H1 (cell line): Measurements from ENCODE around the gene SVEP1. TPM values are rescaled to one million over a fixed set of nuclear protein-coding genes. Genes with fewer than 3 reads are reported as not detected.

ENCODE experiments used
- CTCF ChIA-PET: fragments of 300-600 bp; sonication (Branson Sonifier 250); formaldehyde crosslinking; loops from one replicate; lab custom pipeline; 2021; ENCODE audit not compliant: partially characterized antibody; lab: Charles Lee
- POLR2A ChIA-PET: fragments of 300-600 bp; sonication (Branson Sonifier 250); formaldehyde crosslinking; loops from one replicate; lab custom pipeline; 2021; ENCODE audit warnings: inconsistent platforms; ENCODE audit not compliant: partially characterized antibody; lab: Charles Lee
- DNase-seq, 2 experiments: peaks; one replicate each; pipeline versions ENCODE4 v3.0.0 to v3.0.0-alpha.2; 2010 to 2022; ENCODE audit warnings: low spot score in 2 of 2, low read depth in 1 of 2, mixed read lengths in 1 of 2
- FAIRE-seq: peaks from 2 replicates; lab custom pipeline; 2011; peaks lifted over from hg19 to GRCh38; lab: Jason Lieb, UNC
- H2AFZ ChIP-seq: 2 replicates; pipeline ENCODE4 v1.8.1; 2012; ENCODE audit warnings: low read length, inconsistent platforms
- H2AK5ac ChIP-seq: 2 replicates; pipeline ENCODE4 v1.6.1; 2013; ENCODE audit warnings: low read depth, low read length
- H2BK120ac ChIP-seq: replicated peaks from 2 replicates; pipeline ENCODE3; 2013; ENCODE audit warnings: low read depth, low read length, inconsistent platforms
- H2BK12ac ChIP-seq: 2 replicates; pipeline ENCODE4 v1.6.1; 2013; ENCODE audit warnings: low read depth, low read length
- H2BK15ac ChIP-seq: 2 replicates; pipeline ENCODE4 v1.6.1; 2013; ENCODE audit warnings: low read length
- H2BK20ac ChIP-seq: 2 replicates; pipeline ENCODE4 v1.6.1; 2013; ENCODE audit warnings: low read length
- H2BK5ac ChIP-seq: 2 replicates; pipeline ENCODE4 v1.6.1; 2013; ENCODE audit warnings: low read depth, low read length
- H3K14ac ChIP-seq: 2 replicates; pipeline ENCODE4 v1.6.1; 2013; ENCODE audit warnings: inconsistent platforms; ENCODE audit not compliant: insufficient read length
- H3K18ac ChIP-seq: 2 replicates; pipeline ENCODE4 v1.6.1; 2013; ENCODE audit warnings: low read length; ENCODE audit errors: extremely low read depth
- H3K23ac ChIP-seq: 2 replicates; pipeline ENCODE4 v1.6.1; 2013; ENCODE audit warnings: inconsistent platforms; ENCODE audit not compliant: insufficient read length
- H3K23me2 ChIP-seq: 2 replicates; pipeline ENCODE4 v1.6.1; 2013; ENCODE audit warnings: low read depth, low read length
- H3K27ac ChIP-seq: 2 replicates; pipeline ENCODE4 v1.6.1; 2011; ENCODE audit warnings: low read depth, low read length, inconsistent platforms
- H3K27me3 ChIP-seq, 4 experiments: replicated peaks in 1 of 4; 1 replicate in 1 of 4; 2 replicates in 3 of 4; pipeline versions ENCODE4 v1.6.1 to v1.8.1; 2011 to 2013; ENCODE audit warnings: low read length in 3 of 4, mild to moderate bottlenecking in 3 of 4, inconsistent platforms in 2 of 4, mixed read lengths in 2 of 4, moderate library complexity in 1 of 4; ENCODE audit not compliant: control insufficient read depth in 3 of 4, insufficient read depth in 3 of 4; ENCODE audit errors: extremely low read depth in 1 of 4
- H3K36me3 ChIP-seq, 4 experiments: 2 replicates each; pipeline versions ENCODE4 v1.6.1 to v1.8.1; 2011 to 2013; ENCODE audit warnings: mild to moderate bottlenecking in 4 of 4, low read length in 3 of 4, moderate library complexity in 2 of 4, control low read depth in 1 of 4, inconsistent platforms in 1 of 4; ENCODE audit not compliant: insufficient read depth in 4 of 4, control insufficient read depth in 2 of 4
- H3K4ac ChIP-seq: replicated peaks from 2 replicates; pipeline ENCODE3; 2013; ENCODE audit warnings: low read length, low read depth, mixed read lengths, inconsistent platforms; ENCODE audit not compliant: insufficient read length
- H3K4me1 ChIP-seq, 4 experiments: replicated peaks in 1 of 4; 1 replicate in 1 of 4; 2 replicates in 3 of 4; pipeline versions ENCODE4 v1.6.1 to v1.8.1; 2011 to 2013; ENCODE audit warnings: low read length in 3 of 4, inconsistent platforms in 2 of 4, mixed read lengths in 1 of 4; ENCODE audit not compliant: insufficient read depth in 4 of 4, control insufficient read depth in 3 of 4
- H3K4me2 ChIP-seq, 2 experiments: 2 replicates each; pipeline versions ENCODE4 v1.6.1 to v1.8.1; 2011 to 2013; ENCODE audit warnings: low read depth in 2 of 2, low read length in 2 of 2, control low read depth in 1 of 2, inconsistent platforms in 1 of 2, mild to moderate bottlenecking in 1 of 2; ENCODE audit not compliant: insufficient read depth in 1 of 2
- H3K4me3 ChIP-seq, 4 experiments: fragments of 200-600, 300-600 bp in 1 of 4; sonication (generic), shearing (Covaris generic), sonication (Bioruptor Twin) in 1 of 4; 2 replicates each; pipeline versions ENCODE4 v1.5.1 to v1.8.1; 2011 to 2016; ENCODE audit warnings: low read length in 4 of 4, low read depth in 3 of 4, control low read depth in 2 of 4, inconsistent platforms in 2 of 4, mild to moderate bottlenecking in 2 of 4, mixed read lengths in 1 of 4, moderate library complexity in 1 of 4; ENCODE audit not compliant: insufficient read depth in 2 of 4; ENCODE audit errors: extremely low read depth in 1 of 4
- H3K56ac ChIP-seq: replicated peaks from 2 replicates; pipeline ENCODE3; 2013; ENCODE audit warnings: low read depth, mild to moderate bottlenecking, mixed read lengths, low read length, inconsistent platforms; ENCODE audit not compliant: insufficient read length
- H3K79me1 ChIP-seq: 2 replicates; pipeline ENCODE4 v1.6.1; 2013; ENCODE audit warnings: low read depth, low read length, control low read depth
- H3K79me2 ChIP-seq, 2 experiments: 2 replicates each; pipeline versions ENCODE4 v1.6.1 to v1.8.1; 2012 to 2013; ENCODE audit warnings: low read length in 2 of 2, mild to moderate bottlenecking in 2 of 2, inconsistent platforms in 1 of 2; ENCODE audit not compliant: insufficient read depth in 2 of 2, control insufficient read depth in 1 of 2
- H3K9ac ChIP-seq, 4 experiments: replicated peaks in 1 of 4; 1 replicate in 1 of 4; 2 replicates in 3 of 4; pipeline versions ENCODE4 v1.6.1 to v1.8.1; 2011 to 2013; ENCODE audit warnings: low read depth in 3 of 4, low read length in 3 of 4, control low read depth in 2 of 4, mild to moderate bottlenecking in 2 of 4, moderate library complexity in 2 of 4, inconsistent platforms in 1 of 4; ENCODE audit errors: extremely low read depth in 1 of 4
- H3K9me3 ChIP-seq, 2 experiments: 2 replicates each; pipeline versions ENCODE4 v1.6.1 to v1.8.1; 2012 to 2013; ENCODE audit warnings: mild to moderate bottlenecking in 2 of 2, moderate library complexity in 2 of 2, control low read depth in 1 of 2, inconsistent platforms in 1 of 2, low read depth in 1 of 2, low read length in 1 of 2, mixed read lengths in 1 of 2; ENCODE audit not compliant: insufficient read depth in 2 of 2
- H4K20me1 ChIP-seq, 2 experiments: replicated peaks in 1 of 2; 2 replicates each; pipeline versions ENCODE3 to v1.8.1; 2011 to 2013; ENCODE audit warnings: inconsistent platforms in 2 of 2, low read length in 2 of 2, mild to moderate bottlenecking in 1 of 2; ENCODE audit not compliant: insufficient read depth in 2 of 2, control insufficient read depth in 1 of 2
- H4K5ac ChIP-seq: 2 replicates; pipeline ENCODE4 v1.6.1; 2013; ENCODE audit warnings: low read length, low read depth, mixed read lengths, inconsistent platforms; ENCODE audit not compliant: insufficient read length
- H4K8ac ChIP-seq: 2 replicates; pipeline ENCODE4 v1.8.0; 2013; ENCODE audit warnings: mild to moderate bottlenecking, moderate library complexity, low read length, inconsistent platforms; ENCODE audit not compliant: insufficient read depth; ENCODE audit errors: extremely low read depth
- H4K91ac ChIP-seq: replicated peaks from 2 replicates; pipeline ENCODE3; 2013; ENCODE audit warnings: low read length, mixed read lengths, inconsistent platforms; ENCODE audit not compliant: insufficient read length
- EP300 ChIP-seq, 2 experiments: IDR thresholded peaks; 1 replicate in 1 of 2; 2 replicates in 1 of 2; pipeline ENCODE4 v1.6.1; 2011 to 2012; ENCODE audit warnings: low read depth in 2 of 2, low read length in 2 of 2, mild to moderate bottlenecking in 2 of 2, borderline replicate concordance in 1 of 2, inconsistent platforms in 1 of 2, moderate library complexity in 1 of 2
- FOSL1 ChIP-seq: IDR thresholded peaks from 2 replicates; pipeline ENCODE4 v1.6.1; 2011; ENCODE audit warnings: mild to moderate bottlenecking, low read depth, low read length, moderate library complexity; ENCODE audit not compliant: insufficient read depth
- RXRA ChIP-seq: IDR thresholded peaks from 2 replicates; pipeline ENCODE4 v1.6.1; 2011; ENCODE audit warnings: low read depth, mild to moderate bottlenecking, low read length, moderate library complexity; ENCODE audit not compliant: insufficient read depth
- WGBS, 2 experiments: shearing (Covaris generic) in 1 of 2; methylation state at CpG; one replicate each; pipeline versions ENCODE4 v1.1.6 to v1.1.7; 2013 to 2015; ENCODE audit warnings: low lambda C conversion rate in 2 of 2, mixed read lengths in 2 of 2, inconsistent platforms in 1 of 2, low coverage in 1 of 2, missing lambda C conversion rate in 1 of 2; ENCODE audit not compliant: insufficient replicate concordance in 2 of 2, insufficient coverage in 1 of 2, insufficient read length in 1 of 2; ENCODE audit errors: extremely low coverage in 1 of 2, missing lambda C conversion rate in 1 of 2; 5-methylcytosine and 5-hydroxymethylcytosine counted together
- polyA plus RNA-seq, 7 experiments: library from polyadenylated mRNA; depleted of rRNA in 3 of 7; stranded (reverse) in 5 of 7; unstranded in 2 of 7; fragments of >200 nt in 5 of 7; fragments of 200-250 nt in 2 of 7; gene quantifications; 1 replicate in 5 of 7; 2 replicates in 1 of 7; 4 replicates in 1 of 7; pipeline versions ENCODE4 v1.2.1 to v1.2.3, GENCODE V29; 2011 to 2013; ENCODE audit warnings: missing spikeins in 2 of 7, mixed read lengths in 2 of 7
- total RNA-seq: library from RNA; stranded (reverse); fragmentation: NEBNext Ultra II Directional; extraction: Animal tissue kit (Norgen Biotek cat#: 25700); gene quantifications from 2 replicates; pipeline ENCODE4 v1.2.1, GENCODE V29; 2021
- TF ChIP-seq, protein P1 (sequence below): IDR thresholded peaks from 2 replicates; pipeline ENCODE4 v1.6.1; 2011; ENCODE audit warnings: low read depth, mild to moderate bottlenecking, low read length; ENCODE audit not compliant: insufficient read depth

The SVEP1 gene
- total and polyA plus RNA-seq, 2 of the 8 experiments (the other 6 are each of a cell fraction or from before 2014, with no cell fraction given) = 0.11 to 0.37 TPM

DNA sequence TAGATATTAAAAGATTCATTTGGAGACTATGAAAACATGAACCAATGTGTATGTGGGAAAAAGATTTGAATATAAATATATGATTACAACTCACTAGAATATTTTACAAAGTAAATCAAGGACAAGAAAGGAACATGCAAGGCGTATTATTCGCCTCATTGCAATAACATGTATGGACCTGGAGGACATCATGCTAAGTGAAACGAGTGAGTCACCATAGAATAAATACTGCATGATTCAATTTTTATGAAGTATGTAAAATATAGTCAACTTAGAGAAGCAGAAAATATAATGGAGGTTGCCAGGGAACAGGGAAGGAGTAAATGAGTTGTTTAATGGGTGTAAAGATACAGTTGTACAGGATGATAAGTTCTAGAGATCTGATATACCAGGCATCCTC, 246.8 kb downstream of the SVEP1 start:
- TF ChIP-seq RXRA = no peak
- TF ChIP-seq EP300 (IDR thresholded peaks at IDR 0.05; ENCODE audit: borderline replicate concordance in 1 of 2, low read depth in 2 of 2, low read length in 2 of 2) = no peak
- TF ChIP-seq, protein P1, sequence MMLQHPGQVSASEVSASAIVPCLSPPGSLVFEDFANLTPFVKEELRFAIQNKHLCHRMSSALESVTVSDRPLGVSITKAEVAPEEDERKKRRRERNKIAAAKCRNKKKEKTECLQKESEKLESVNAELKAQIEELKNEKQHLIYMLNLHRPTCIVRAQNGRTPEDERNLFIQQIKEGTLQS = no peak
- TF ChIP-seq FOSL1 = no peak
- H4K5ac ChIP-seq = no peak overlapping the region
- FAIRE-seq = no peak

More for the DNA sequence above, 246.8 kb downstream of the SVEP1 start:
- WGBS, 2 experiments = 95% methylated on average over 3 of the region's 3 CpGs; no CpG with 5 or more reads in 1 of the 2 experiments
- H3K18ac ChIP-seq = no peak overlapping the region
- no peaks in the 10 kb centered on the region for H3K79me1 ChIP-seq
- ChIA-PET CTCF (no interaction called here), POLR2A (no interaction called here)
- H2BK120ac ChIP-seq = no peak overlapping the region
- H4K91ac ChIP-seq = no peak overlapping the region
- no peak overlapping the region for H4K8ac ChIP-seq
- H3K4me2 ChIP-seq = no peak overlapping the region
- no peaks in the 10 kb centered on the region for H3K79me2 ChIP-seq
- H3K4ac ChIP-seq = no peak overlapping the region
- H3K4me3 ChIP-seq = no peak overlapping the region
- H2BK12ac ChIP-seq = no peak overlapping the region
- H3K14ac ChIP-seq = no peak overlapping the region
- H3K4me1 ChIP-seq = no peaks in the 10 kb centered on the region
- no peak overlapping the region for H3K23ac ChIP-seq
- H3K9me3 ChIP-seq = peaks cover 0 to 2% of the 10 kb centered on the region in 2 experiments; a peak in 1 of 4 replicates
- no peaks in the 10 kb centered on the region for H4K20me1 ChIP-seq
- no peak for DNase-seq
- H2AFZ ChIP-seq = no peak overlapping the region
- no peak overlapping the region for H2BK15ac ChIP-seq
- H2BK5ac ChIP-seq = no peak overlapping the region
- no peak overlapping the region for H2AK5ac ChIP-seq
- no peak overlapping the region for H3K27ac ChIP-seq
- no peak overlapping the region for H2BK20ac ChIP-seq
- H3K27me3 ChIP-seq = no peaks in the 10 kb centered on the region
- H3K56ac ChIP-seq = no peak overlapping the region
- no peaks in the 10 kb centered on the region for H3K23me2 ChIP-seq
- H3K36me3 ChIP-seq = no peaks in the 10 kb centered on the region
- H3K9ac ChIP-seq = no peak overlapping the region
